ENCODE data around the gene NQO2. TPM values are rescaled to one million over a fixed set of nuclear protein-coding genes. Genes with fewer than 3 reads are reported as not detected.

Gene NQO2
- total and polyA plus RNA-seq, 2 experiments from 2014 or later, result 38.7 to 103 TPM

DNA sequence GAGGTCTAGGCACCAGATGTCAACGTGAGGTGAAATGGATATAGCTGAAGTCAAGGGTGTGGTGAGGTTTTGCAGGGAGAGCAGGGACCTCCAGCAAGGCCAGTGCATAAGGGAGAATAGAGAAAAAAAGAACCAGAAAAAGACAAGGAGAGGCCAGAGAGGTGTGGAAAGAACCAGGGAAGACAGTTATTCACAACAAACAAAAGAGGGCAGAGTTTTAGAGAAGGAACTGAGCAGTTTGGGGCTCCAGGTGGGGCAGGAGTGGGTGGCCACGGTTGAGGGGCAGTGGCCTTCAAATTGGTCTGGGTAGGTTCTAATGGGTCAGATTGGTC, 11.6 kb upstream of the NQO2 start:
- no peak for TF ChIP-seq CTCF (IDR thresholded peaks at IDR 0.05; ENCODE audit: low read depth, low read length)
- Histone ChIP-seq H3K9me3 (ENCODE audit: low read depth) (no peaks in the 10 kb centered on the region), H3K36me3 (no peaks in the 10 kb centered on the region), H3K27me3 (no peaks in the 10 kb centered on the region), H3K27ac (peak overlapping the region; percentile 100), H3K4me3 (peak overlapping the region; percentile 47), H3K4me1 (ENCODE audit: low read depth) (peaks cover 24% of the 10 kb centered on the region)
- no peak for DNase-seq (ENCODE audit: low read depth in 1 of 2, low spot score in 1 of 2)

- H3K27me3 ChIP-seq, result no peaks in the 10 kb centered on the region
- DNase-seq (ENCODE audit: low read depth in 1 of 2, low spot score in 1 of 2), result peak; percentile 88 to 95
- H3K4me1 ChIP-seq (ENCODE audit: low read depth), result peaks cover 24% of the 10 kb centered on the region
- peak; percentile 67 for TF ChIP-seq CTCF (IDR thresholded peaks at IDR 0.05; ENCODE audit: low read depth, low read length)
- peak overlapping the region; percentile 100 for H3K27ac ChIP-seq
- no peaks in the 10 kb centered on the region for H3K36me3 ChIP-seq
- no peaks in the 10 kb centered on the region for H3K9me3 ChIP-seq (ENCODE audit: low read depth)
- H3K4me3 ChIP-seq, result peak overlapping the region; percentile 47
These were observed 11.0 kb upstream of the NQO2 start for GRCh38 chr6:2988426-2989331.

GRCh38 chr6:2989332-2990247, 10.1 kb upstream of the NQO2 start:
- Histone ChIP-seq H3K27ac (peak overlapping the region; percentile 100), H3K4me3 (peak overlapping the region; percentile 47), H3K36me3 (no peaks in the 10 kb centered on the region), H3K9me3 (ENCODE audit: low read depth) (no peaks in the 10 kb centered on the region), H3K4me1 (ENCODE audit: low read depth) (peaks cover 24% of the 10 kb centered on the region), H3K27me3 (no peaks in the 10 kb centered on the region)
- peak; percentile 90 to 99 for DNase-seq (ENCODE audit: low read depth in 1 of 2, low spot score in 1 of 2)
- TF ChIP-seq CTCF (IDR thresholded peaks at IDR 0.05; ENCODE audit: low read depth, low read length), result no peak

DNA sequence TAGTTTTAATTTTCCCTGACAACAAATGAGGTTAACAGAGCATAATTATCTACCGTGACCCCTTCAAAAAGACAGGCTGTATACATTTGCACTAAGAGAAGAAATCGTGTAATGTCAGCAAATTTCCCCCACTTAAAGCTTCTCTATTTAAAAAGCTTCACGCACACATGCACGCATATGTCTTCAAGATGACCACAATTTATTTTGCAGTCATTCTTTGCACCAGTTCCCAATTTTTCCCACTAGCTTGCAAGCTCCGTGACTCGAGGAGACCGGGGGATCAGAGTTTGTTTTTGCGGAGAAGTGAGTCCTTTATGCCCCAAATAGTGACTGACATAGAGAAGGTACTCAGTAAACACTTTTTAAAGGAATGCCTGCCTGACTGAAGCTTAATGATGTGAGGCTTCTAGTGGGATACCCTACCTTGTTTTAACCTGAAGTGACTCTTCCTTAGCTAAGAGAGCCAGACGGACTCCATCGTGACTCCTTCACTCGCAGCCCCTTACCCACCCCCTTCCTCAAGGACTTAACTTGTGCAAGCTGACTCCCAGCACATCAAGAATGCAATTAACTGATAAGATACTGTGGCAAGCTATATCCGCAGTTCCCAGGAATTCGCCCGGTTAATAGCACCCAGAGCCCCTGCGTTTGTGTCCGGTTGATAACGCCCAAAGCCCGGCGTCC, 9.3 kb upstream of the NQO2 start:
- DNase-seq (ENCODE audit: low read depth in 1 of 2, low spot score in 1 of 2), result peak; percentile 48 to 62
- TF ChIP-seq CTCF (IDR thresholded peaks at IDR 0.05; ENCODE audit: low read depth, low read length), result no peak
- H3K36me3 ChIP-seq, result no peaks in the 10 kb centered on the region
- H3K4me1 ChIP-seq (ENCODE audit: low read depth), result peaks cover 24% of the 10 kb centered on the region
- no peaks in the 10 kb centered on the region for H3K27me3 ChIP-seq
- peak overlapping the region; percentile 100 for H3K27ac ChIP-seq
- peak overlapping the region; percentile 47 for H3K4me3 ChIP-seq
- no peaks in the 10 kb centered on the region for H3K9me3 ChIP-seq (ENCODE audit: low read depth)

DNA sequence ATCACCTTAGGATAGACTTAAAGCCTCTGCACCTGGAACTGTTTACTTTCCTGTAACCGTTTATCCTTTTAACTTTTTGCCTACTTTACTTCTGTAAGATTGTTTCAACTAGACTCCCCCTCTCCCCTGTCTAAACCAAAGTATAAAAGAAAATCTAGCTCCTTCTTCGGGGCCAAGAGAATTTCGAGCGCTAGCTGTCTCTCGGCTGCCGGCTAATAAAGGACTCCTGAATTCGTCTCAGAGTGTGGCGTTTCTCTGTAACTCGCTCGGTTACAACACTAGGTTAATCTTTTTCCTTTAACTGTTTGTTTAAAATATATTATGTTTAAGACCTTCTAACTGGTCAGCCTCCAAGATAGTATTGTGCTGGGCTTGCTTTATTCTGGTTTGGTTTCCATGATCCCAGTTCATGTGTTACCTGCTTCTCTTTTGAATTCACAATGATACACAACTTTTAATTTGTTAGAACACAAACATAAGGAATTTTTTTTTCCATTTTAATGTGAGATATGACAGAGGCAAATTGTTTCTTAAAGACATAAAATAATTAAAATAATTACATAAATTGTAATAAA, 8.7 kb upstream of the NQO2 start:
- peak overlapping the region; percentile 100 for H3K27ac ChIP-seq
- no peak for TF ChIP-seq CTCF (IDR thresholded peaks at IDR 0.05; ENCODE audit: low read depth, low read length)
- no peaks in the 10 kb centered on the region for H3K36me3 ChIP-seq
- DNase-seq (ENCODE audit: low read depth in 1 of 2, low spot score in 1 of 2), result no peak
- peak overlapping the region; percentile 47 for H3K4me3 ChIP-seq
- no peaks in the 10 kb centered on the region for H3K9me3 ChIP-seq (ENCODE audit: low read depth)
- no peaks in the 10 kb centered on the region for H3K27me3 ChIP-seq
- H3K4me1 ChIP-seq (ENCODE audit: low read depth), result peaks cover 24% of the 10 kb centered on the region

All from cardiac muscle cell (in vitro differentiated cells and primary cell).